Nephron progenitor cell (in vitro differentiated cells): ENCODE data around the gene MRTO4.
"Not testable (repeated sequence)": the region's sequence is repeated elsewhere in the genome, so short reads cannot be mapped to it uniquely, and the experiment has no call there.

Experiments
- DNase-seq: peaks from one replicate; pipeline ENCODE4 v3.0.0; 2021
- H3K27ac Mint-ChIP-seq: 2 replicates; pipeline ENCODE4 v1.8.0; 2021; ENCODE audit warnings: mild to moderate bottlenecking, moderate library complexity, mixed read lengths
- H3K27me3 Mint-ChIP-seq: 2 replicates; pipeline ENCODE4 v1.8.0; 2021; ENCODE audit warnings: mild to moderate bottlenecking, low read depth, mixed read lengths; ENCODE audit not compliant: poor library complexity
- H3K36me3 Mint-ChIP-seq: 2 replicates; pipeline ENCODE4 v1.8.0; 2021; ENCODE audit warnings: low read depth, mixed read lengths
- H3K4me1 Mint-ChIP-seq: 2 replicates; pipeline ENCODE4 v1.8.0; 2021; ENCODE audit warnings: mixed read lengths
- H3K4me3 Mint-ChIP-seq: 2 replicates; pipeline ENCODE4 v1.8.0; 2021; ENCODE audit warnings: mild to moderate bottlenecking, moderate library complexity, mixed read lengths
- H3K9me3 Mint-ChIP-seq: 2 replicates; pipeline ENCODE4 v1.8.0; 2021; ENCODE audit warnings: mild to moderate bottlenecking, moderate library complexity, mixed read lengths
- CTCF ChIP-seq: fragments of 200-600 bp; sonication (generic); IDR thresholded peaks from 2 replicates; pipeline ENCODE4 v1.5.0; 2021; ENCODE audit warnings: antibody characterized with exemption

The MRTO4 gene

GRCh38 chr1:19229828-19230325, 21.7 kb upstream of the MRTO4 start:
- Mint-ChIP-seq H3K36me3 (peaks cover 56% of the 10 kb centered on the region), H3K9me3 (no peaks in the 10 kb centered on the region), H3K4me3 (no peak overlapping the region), H3K27ac (no peak overlapping the region), H3K27me3 (no peaks in the 10 kb centered on the region), H3K4me1 (no peaks in the 10 kb centered on the region)
- no peak for TF ChIP-seq CTCF
- no peak for DNase-seq

- DNase-seq, H3K9me3 Mint-ChIP-seq, H3K27me3 Mint-ChIP-seq, H3K4me3 Mint-ChIP-seq, H3K4me1 Mint-ChIP-seq, H3K27ac Mint-ChIP-seq: not testable (repeated sequence)
- H3K36me3 Mint-ChIP-seq = peaks cover 46% of the 10 kb centered on the region
Observed at GRCh38 chr1:19231736-19232523, 19.7 kb upstream of the MRTO4 start.

DNA sequence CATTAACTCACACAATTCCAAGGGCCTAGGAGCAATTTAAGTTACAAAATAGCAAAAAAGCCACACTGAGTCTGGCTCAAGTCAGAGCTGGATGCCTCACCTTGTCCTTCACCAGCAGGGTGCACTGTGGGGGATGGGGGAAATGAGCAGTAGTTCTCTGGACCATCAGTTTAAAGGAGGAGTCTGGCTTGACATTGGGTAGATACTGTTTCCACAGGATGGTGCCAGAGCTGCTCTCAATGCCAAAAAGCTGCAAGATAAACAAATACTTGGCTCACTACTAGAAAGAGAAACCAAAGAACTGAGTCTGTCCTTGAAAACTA, 19.1 kb upstream of the MRTO4 start:
- no peak overlapping the region for H3K27ac Mint-ChIP-seq
- H3K4me1 Mint-ChIP-seq = no peaks in the 10 kb centered on the region
- H3K36me3 Mint-ChIP-seq = peaks cover 44% of the 10 kb centered on the region
- H3K4me3 Mint-ChIP-seq = no peak overlapping the region
- no peak for DNase-seq
- no peak for TF ChIP-seq CTCF
- no peaks in the 10 kb centered on the region for H3K9me3 Mint-ChIP-seq
- no peaks in the 10 kb centered on the region for H3K27me3 Mint-ChIP-seq

DNA sequence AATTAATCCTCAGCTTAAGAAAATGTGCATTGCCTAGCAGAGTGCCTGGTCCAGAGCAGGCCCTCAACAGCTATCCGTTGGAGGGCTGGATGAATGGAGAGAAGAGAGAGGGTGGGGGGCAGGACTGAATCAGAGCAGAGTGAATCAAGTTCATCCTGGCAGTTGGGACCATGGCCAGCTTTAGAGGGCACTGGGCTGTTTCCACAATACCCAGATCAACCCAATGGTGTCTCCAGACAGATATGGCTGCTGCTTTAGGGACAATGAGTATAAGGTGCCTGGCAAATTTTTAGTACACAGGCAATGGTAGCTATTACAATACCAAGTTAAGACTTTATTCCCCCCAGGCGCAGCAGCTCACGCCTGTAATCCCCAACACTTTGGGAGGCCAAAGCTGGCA, 17.4 kb upstream of the MRTO4 start:
- no peak for TF ChIP-seq CTCF
- no peak for DNase-seq
- peaks cover 50% of the 10 kb centered on the region for H3K36me3 Mint-ChIP-seq
- no peaks in the 10 kb centered on the region for H3K27me3 Mint-ChIP-seq
- no peaks in the 10 kb centered on the region for H3K9me3 Mint-ChIP-seq
- no peak overlapping the region for H3K4me3 Mint-ChIP-seq
- no peak overlapping the region for H3K27ac Mint-ChIP-seq
- no peaks in the 10 kb centered on the region for H3K4me1 Mint-ChIP-seq

DNA sequence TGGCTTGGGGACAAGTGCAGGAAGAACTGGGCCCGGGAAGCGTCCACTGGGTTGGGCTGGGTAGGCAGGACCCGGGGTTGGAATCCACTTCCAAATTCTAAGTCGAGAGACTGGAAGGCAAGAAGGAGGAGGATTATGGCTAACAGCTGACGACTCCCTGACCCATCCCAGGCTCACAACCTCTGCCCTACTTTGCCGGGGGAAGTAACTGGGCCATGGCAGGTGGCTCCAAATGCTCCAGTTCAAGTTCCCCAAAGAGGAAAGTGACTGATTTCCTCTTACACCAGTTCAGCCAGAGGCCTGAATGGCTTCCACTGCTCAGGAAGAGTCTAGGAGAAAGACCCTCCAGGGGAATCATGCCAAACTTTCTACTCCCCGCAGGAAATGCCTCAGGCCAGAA, 11.7 kb upstream of the MRTO4 start:
- no peaks in the 10 kb centered on the region for H3K4me1 Mint-ChIP-seq
- no peaks in the 10 kb centered on the region for H3K9me3 Mint-ChIP-seq
- no peak for DNase-seq
- peaks cover 45% of the 10 kb centered on the region for H3K36me3 Mint-ChIP-seq
- H3K27ac Mint-ChIP-seq = no peak overlapping the region
- H3K27me3 Mint-ChIP-seq = no peaks in the 10 kb centered on the region
- no peak for TF ChIP-seq CTCF
- H3K4me3 Mint-ChIP-seq = no peak overlapping the region

GRCh38 chr1:19240673-19241538, 10.7 kb upstream of the MRTO4 start:
- H3K27ac Mint-ChIP-seq = no peak overlapping the region
- H3K4me3 Mint-ChIP-seq = no peak overlapping the region
- no peaks in the 10 kb centered on the region for H3K27me3 Mint-ChIP-seq
- H3K36me3 Mint-ChIP-seq = peaks cover 46% of the 10 kb centered on the region
- H3K4me1 Mint-ChIP-seq = no peaks in the 10 kb centered on the region
- TF ChIP-seq CTCF = peak; percentile 92
- DNase-seq = peak; percentile 70
- no peaks in the 10 kb centered on the region for H3K9me3 Mint-ChIP-seq
